Activated CD8-positive, alpha-beta memory T cell treated with anti-CD3 and anti-CD28 coated beads, Interleukin-2, amount 50 U/mL, for 24 hours (primary cell): ENCODE data around the gene DOK1.

ENCODE experiments used
- DNase-seq: peaks from one replicate; pipeline ENCODE4 v3.0.0-alpha.2; 2020; ENCODE audit errors: extremely low read depth

DOK1 gene

DNA sequence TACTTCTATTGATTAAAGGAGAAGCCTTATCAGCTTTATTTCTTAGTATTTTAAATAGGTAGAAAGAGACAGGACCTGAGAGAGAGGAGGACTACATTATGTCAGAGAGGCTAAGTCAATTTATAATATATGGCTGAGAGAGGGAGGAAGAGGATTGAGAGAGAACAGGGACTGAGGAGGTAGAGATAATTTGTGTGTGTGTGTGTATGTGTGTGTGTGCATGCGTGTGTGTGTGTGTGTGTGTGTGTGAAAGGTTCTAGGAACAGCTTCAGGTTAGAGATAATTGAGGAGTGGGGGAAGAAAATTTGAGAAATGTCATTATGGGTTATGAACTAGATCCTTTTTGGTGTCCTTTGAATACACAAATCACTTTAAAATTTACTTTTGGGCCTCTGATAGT, 15.2 kb downstream of the DOK1 start:
- DNase-seq, result no peak

DNA sequence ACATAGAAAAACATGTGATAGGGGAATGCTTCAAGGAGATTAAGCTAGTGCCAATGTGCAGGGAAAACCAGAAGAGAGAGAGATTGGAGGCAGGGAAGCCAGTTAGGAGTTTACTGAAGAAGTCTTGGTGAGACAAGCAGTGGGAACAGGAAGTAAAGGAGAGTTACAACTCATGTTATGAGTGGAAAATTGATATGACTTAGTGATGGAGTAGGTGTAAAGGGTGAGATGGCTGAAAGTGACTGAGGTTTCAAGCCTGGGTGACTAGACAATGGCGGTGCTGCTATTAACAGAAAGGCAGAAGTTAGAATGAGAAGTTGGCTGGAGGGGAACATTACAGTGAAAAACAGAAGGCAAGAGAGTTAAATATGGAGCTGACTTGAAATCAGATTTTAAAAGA, 16.5 kb downstream of the DOK1 start:
- no peak for DNase-seq

DNA sequence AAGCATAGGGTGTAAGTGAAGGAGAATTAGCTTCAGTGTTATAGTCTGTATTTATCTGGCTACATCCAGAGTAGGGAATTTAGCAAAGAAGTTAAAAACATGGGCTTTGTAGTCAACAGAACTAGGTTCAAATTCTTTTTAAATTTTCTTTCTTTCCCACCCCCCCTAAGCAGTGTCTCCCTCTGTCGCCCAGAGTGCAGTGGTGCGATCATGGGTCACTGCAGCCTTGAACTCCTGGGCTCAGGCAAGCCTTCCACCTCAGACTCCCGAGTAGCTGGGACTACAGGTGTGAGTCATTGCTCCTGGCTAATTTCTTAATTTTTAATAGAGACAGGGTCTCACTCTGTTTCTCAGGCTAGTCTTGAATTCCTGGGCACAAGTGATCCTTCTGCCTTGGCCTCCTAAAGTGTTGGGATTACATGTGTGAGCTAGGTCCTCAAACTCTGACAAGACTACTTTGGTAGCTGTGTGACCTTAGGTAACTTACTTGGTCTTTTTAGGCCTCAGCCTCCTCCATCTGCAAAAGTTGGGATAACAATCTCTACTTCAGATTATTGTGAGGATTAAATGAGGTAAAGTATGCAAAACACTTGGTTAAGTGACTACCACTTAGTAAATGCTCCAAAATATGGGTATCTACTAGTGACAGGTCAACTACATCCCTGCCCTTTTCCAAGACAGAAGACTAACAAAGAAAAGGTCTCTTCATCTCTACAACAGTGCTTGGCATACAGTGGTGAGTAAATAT, 17.8 kb downstream of the DOK1 start:
- DNase-seq, result no peak

DNA sequence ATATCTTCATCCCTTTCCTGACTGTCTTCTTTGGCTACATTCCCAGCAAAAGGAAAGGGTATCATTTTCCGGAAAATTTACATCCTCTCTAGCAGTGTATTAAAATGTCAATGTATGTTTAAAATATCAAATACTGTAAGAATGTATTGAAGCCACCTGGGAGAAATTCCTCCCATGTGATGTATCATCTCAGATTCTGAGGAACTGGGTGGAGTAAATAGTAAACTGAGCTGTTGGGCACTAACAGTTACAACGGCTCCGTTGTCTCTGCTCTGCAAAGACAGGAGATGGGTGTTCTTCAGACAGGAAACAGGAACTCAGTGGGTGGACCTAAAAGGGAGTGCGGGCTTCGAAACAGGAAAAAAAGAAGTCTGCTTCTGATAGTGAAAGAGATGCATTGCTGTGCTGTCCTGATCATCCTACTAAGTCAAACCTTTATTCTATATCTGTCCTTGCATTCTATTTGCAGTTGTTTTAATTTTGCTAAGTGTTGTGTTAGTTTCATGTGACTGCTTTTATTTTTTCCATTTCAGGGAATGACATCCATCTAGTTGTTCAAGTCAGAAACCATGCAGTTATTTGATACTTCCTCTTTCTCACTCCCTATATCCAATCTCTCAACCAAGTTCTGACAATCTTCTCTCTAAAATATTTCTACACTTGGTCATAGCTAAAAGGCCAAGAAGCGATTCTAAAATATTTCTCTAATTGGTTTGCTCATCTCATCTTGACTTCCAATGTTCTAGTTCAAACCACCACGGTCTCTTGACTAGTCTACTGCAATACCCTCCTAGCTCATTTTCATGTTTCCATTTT, 19.4 kb downstream of the DOK1 start:
- no peak for DNase-seq

GRCh38 chr2:74575320-74575719, 20.8 kb downstream of the DOK1 start:
- no peak for DNase-seq

DNA sequence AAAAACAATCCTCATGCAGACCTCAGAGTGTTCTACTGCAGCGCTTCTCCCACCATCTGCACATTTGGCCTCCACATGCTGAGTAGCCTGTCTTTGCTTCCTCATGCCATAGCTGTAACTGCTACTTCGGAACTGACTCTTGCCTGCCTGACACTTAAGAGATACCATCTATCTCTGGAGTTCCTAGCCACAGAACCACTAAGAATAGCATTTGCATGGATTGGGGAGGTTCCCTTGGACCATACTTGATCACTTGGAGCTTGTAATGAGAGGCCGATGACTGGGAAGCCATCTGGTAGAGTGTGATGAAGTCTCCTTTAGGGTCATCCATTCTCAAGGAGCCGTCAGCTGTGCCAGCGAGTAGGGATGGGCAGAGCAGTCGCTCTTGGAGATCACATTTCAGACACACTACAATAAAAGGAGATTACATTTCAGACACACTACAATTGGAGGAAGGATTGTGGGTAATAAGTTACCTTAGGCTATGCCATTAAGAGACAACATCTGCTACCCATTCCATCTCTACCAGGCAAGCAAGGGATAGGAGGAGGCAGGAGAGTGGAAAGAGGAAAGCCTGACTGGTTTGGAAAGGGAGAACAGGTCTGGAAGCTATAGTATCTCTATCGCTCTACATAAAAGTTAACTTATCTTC, 21.8 kb downstream of the DOK1 start:
- no peak for DNase-seq

DNA sequence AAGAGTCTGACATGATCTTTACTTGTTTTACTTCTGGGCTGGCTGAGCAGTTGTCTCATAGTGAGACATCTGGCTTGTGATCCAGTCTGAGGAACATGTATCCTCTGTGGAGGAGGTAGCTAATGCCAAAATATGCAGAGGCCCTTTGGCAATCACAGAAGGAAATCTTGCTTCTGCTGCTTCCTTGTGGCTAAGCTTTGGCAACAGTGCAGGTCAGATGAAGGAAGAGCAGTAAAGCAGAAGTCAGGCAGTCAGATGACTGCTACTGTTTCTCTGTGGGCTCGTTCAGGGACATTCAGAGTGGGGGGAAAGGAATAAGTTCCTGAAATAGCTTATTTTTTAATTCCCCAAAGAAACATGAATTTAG, 22.3 kb downstream of the DOK1 start:
- DNase-seq, result no peak

DNA sequence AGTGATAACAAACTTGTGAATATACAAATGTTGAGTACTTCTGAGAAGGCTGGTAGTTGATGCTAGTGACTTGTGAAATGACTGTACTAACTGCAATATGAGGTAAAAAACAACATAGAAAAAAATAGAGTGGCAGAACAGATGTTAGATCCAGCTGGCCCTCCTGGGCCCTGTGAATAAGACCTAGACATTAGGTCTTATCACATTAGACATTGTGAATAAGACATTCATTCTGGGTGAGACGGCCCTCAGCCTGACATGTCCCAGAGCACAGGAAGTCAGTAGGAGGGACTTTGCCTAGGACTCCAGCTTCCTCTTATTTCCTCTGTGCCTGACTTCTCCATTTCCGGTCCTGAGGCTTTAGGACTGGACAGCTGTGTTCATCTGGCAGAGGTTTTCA, 22.9 kb downstream of the DOK1 start:
- DNase-seq, result no peak

DNA sequence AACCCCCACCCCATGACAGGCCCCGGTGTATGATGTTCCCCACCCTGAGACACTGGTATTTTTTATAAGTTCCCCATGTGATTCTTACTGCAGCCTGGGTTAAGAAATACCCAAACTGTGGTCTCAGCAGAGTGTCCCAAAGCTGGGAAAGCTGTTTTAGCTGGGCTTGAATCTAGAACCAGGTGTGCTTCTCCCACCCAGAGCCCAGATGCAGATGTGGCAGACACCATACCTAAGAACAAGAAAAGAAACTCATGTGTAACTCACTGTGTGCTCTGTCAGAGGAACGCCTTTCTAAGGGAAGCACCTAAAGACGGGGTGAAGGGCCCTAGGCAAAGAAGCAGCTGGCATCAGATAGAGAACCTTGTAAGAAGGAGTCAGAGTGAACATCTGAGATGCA, 23.9 kb downstream of the DOK1 start:
- DNase-seq, result no peak

- no peak for DNase-seq
These were observed 26.9 kb downstream of the DOK1 start for GRCh38 chr2:74581463-74581862.

DNA sequence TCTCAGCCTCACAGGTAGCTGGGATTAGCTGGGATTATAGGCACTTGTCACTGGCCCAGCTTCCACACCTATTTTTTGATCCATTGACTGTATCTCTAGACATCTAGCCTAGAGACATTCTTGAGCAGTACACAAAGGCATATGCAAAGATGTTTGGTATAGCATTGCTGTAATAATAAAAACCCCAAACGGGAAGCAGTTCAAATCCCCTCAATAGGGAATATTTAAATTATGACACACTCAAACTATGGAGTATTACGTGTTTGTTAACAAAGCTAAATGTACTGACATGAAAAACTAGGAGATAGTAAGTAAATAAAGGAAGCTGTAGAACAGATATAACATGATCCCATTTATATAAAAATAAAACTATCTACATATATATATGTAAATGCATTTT, 27.7 kb downstream of the DOK1 start:
- DNase-seq, result no peak

GRCh38 chr2:74583504-74583903, 29.0 kb downstream of the DOK1 start:
- no peak for DNase-seq

DNA sequence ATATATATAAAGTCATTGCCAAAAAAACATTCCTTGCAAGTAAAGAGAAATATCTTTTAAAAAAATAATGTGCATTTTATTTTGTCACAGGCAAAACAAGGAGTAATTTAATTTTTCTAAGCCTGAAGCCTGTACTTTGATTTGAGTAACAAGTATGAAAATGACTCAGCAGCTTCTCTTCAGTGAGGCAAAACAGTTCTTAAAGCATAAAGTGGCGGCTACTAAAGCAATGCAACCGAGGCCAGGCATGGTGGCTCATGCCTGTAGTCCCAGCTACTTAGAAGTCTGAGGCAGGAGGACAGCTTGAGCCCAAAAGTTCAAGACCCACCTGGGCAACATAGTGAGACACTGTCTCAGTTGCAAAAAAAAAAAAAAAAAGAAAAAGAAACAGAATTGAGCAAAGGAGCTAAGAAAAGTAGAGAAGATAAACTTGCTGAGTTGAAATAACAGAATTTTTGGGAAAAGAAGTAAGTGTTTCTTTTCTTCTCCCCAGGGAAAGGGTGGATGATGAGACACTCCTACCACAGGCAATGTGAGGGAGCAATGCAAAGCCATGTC, 29.6 kb downstream of the DOK1 start:
- DNase-seq, result no peak

DNA sequence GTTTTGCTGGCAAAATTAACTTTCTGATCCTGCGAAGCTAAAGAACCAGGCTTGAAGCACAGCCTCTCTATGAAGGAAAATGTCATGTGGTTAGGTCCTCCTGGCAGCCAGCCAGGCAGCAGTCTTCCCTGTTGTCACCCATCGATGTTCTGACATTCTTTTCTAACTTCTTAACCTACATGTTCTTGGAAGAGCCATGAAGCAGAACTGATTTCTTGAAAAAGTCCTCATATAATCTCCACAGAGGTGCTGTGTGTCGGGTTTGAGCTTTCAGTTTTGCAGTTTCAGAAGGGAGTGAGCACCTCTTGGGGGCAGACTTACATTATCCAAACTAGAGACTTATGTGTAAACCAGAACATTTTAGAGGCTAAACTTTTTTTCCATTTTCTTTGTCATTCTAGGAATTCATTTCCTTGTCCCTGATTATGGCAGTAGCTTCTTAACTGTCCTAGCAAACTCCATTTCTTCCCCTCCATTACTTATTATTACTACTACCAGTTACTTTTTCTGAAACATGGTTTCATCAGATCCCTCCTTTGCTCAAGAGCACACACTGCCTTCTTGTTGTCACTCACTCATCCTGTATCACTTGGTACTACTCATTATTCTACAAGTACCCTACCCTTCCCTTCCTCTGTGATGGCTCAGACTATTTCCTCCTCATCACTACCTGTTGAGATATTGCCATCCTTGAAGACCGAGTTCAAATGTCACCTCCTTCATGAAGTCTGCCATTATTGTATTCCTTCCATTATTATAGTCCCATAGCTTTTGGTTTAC, 31.1 kb downstream of the DOK1 start:
- DNase-seq, result no peak

DNA sequence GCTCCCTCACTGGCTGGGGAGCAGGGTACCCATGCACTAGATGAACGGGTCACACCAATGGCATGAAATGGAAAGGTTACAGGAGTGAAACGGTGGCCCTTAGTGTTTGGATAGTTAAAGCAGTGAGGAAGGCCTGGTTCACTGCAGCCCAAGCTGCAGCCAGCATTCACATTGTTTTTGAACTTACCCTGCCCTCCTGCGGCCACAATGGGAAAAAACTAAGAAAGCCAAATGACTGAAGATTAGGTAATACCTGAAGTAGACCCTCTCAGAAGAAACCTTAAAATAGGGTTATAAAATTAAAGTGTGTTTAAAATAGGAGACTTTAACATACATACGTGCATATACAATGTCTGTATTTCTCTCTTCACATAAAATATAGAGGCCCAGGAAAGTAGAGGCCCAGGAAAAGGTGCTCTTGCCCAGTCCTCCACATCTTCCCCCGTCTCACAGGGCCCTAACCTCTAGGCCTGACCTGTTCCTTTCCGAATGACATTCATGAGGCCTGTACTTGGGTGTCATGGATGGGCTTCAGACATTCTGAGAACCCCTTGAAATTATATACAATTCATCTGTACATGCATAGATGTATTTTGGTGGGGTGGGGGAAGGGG, 33.3 kb downstream of the DOK1 start:
- no peak for DNase-seq

GRCh38 chr2:74588664-74589063, 34.1 kb downstream of the DOK1 start:
- DNase-seq, result no peak

DNA sequence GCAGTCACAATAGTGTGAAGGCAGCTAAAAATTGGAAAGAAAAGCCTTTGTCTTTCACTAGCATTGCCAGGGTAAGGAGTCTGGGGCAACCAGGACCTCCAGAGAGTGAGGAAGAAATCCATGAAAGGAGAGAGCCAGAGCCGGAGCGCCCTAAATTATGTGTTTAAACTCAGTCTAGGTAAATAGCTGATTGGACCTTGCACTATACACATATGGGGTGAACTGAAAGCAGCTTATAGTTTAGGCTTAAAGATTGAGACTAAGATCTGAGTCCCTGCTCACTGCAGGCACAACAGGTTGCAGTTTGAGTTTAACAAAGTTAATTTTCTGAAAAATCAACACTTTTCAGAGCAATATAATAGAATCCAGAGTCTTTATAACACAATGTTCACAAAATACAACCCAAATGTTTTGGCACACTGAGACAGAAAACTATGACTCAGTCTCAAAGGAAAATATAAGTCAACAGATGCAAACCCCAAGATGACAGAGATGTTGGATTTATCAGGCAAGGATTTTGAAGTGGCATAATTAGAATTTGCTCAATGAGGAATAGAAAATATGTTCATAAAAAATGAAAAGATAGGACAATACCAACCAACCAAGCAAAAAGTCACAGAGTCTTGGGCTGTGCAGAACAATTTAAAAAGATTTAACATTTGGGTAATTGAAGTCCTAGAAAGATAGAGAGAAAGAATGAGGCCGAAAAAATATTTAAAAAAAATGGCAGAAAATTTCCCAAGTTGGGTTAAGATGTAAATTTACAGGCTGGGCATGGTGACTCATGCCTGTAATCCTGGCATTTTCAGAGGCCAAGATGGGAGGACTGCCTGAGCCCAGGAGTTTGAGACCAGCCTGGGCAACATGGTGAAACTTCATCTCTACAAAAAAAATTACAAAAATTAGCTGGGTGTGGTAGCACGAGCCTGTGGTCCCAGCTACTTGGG, 39.6 kb downstream of the DOK1 start:
- DNase-seq, result no peak

DNA sequence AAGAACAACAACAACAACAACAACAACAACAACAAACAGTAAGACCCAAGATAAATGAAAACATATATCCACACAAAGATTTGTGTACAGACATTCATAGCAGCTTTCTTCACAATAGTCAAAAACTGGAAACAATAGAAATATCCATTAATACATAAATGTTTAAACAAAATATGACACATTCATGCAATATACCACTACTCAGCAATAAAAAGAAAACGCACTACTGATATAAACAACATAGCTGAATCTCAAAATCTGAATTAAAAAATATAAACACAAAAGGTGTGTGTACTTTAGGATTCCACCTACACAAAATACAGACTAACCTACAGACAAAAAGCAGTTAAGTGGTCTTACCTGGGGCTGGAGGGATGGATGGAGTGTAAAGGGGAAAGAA, 42.1 kb downstream of the DOK1 start:
- DNase-seq, result no peak

DNA sequence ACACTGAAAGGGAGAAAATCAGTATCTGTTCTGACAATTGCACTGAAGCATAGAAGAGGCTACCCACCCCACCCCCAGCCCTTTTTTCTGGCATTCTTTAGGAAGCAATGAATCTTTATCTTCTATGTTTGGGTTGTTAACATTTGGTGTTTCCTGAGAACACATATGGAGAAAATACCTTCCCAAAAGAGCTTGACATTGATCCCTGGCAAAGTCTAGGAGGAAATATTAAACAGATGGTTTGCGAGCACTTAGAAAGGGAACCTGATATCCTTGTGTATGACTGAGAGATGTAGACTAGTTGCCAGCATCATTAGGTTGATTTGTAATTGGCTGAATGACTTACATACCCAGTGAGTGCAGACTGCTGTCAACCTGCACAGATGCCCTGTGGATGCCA, 42.9 kb downstream of the DOK1 start:
- DNase-seq, result no peak

- no peak for DNase-seq
These were observed 45.2 kb downstream of the DOK1 start for GRCh38 chr2:74599676-74600075.
